Naive thymus-derived CD4-positive, alpha-beta T cell (primary cell): ENCODE data around the gene ZNF620. TPM values are rescaled to one million over a fixed set of nuclear protein-coding genes. Genes with fewer than 3 reads are reported as not detected.
"Not testable (repeated sequence)": the region's sequence is repeated elsewhere in the genome, so short reads cannot be mapped to it uniquely, and the experiment has no call there.

Experiments used
- ATAC-seq: fragments of 150-1000 bp; cut with Tn5 transposase; 2 replicates; pipeline ENCODE4 v1.10.0; 2021; ENCODE audit warnings: mild to moderate bottlenecking, moderate library complexity
- CTCF ChIA-PET: fragments of 350-600 bp; sonication (Branson Sonifier 250); formaldehyde crosslinking; loops from one replicate; lab custom pipeline; 2021; ENCODE audit warnings: antibody characterized with exemption; lab: Charles Lee
- POLR2A ChIA-PET: fragments of 350-600 bp; sonication (Branson Sonifier 250); formaldehyde crosslinking; loops from one replicate; lab custom pipeline; 2021; ENCODE audit warnings: antibody characterized with exemption, inconsistent platforms; lab: Charles Lee
- DNase-seq, 9 donors: peaks; one replicate each; pipeline versions ENCODE4 v3.0.0 to v3.0.0-alpha.2; 2020 to 2022; ENCODE audit warnings: mixed read lengths in 1 of 9
- H3K27ac ChIP-seq: one replicate; pipeline ENCODE4 v1.7.0; 2013; ENCODE audit warnings: mild to moderate bottlenecking, low read depth, low read length, moderate library complexity
- H3K27me3 ChIP-seq, 2 donors: one replicate each; pipeline ENCODE4 v1.7.0; 2013; ENCODE audit warnings: low read length in 2 of 2, mild to moderate bottlenecking in 2 of 2, moderate library complexity in 2 of 2; ENCODE audit not compliant: control insufficient read depth in 2 of 2, insufficient read depth in 2 of 2
- H3K36me3 ChIP-seq, 3 experiments: 1 replicate in 2 of 3; 2 replicates in 1 of 3; pipeline ENCODE4 v1.7.0; 2013; ENCODE audit warnings: low read length in 3 of 3, mild to moderate bottlenecking in 3 of 3, moderate library complexity in 1 of 3; ENCODE audit not compliant: insufficient read depth in 3 of 3, control insufficient read depth in 2 of 3
- H3K4me1 ChIP-seq, 2 donors: one replicate each; pipeline ENCODE4 v1.7.0; 2013; ENCODE audit warnings: low read length in 2 of 2, mild to moderate bottlenecking in 2 of 2, moderate library complexity in 1 of 2; ENCODE audit not compliant: control insufficient read depth in 2 of 2, insufficient read depth in 2 of 2
- H3K4me3 ChIP-seq: 2 replicates; pipeline ENCODE4 v1.7.0; 2013; ENCODE audit warnings: mild to moderate bottlenecking, low read length
- H3K9me3 ChIP-seq, 3 experiments: 1 replicate in 2 of 3; 2 replicates in 1 of 3; pipeline ENCODE4 v1.7.0; 2013; ENCODE audit warnings: low read length in 3 of 3; ENCODE audit not compliant: control insufficient read depth in 2 of 3
- H3K27ac Mint-ChIP-seq, 9 donors: one replicate each; pipeline ENCODE4 v1.8.0; 2020 to 2022; ENCODE audit warnings: mixed read lengths in 9 of 9, mild to moderate bottlenecking in 8 of 9, moderate library complexity in 5 of 9, inconsistent platforms in 2 of 9
- H3K27me3 Mint-ChIP-seq, 5 donors: one replicate each; pipeline ENCODE4 v1.8.0; 2021 to 2022; ENCODE audit warnings: mixed read lengths in 5 of 5, mild to moderate bottlenecking in 1 of 5
- H3K36me3 Mint-ChIP-seq, 5 donors: one replicate each; pipeline ENCODE4 v1.8.0; 2020 to 2022; ENCODE audit warnings: mixed read lengths in 5 of 5, mild to moderate bottlenecking in 3 of 5, inconsistent platforms in 1 of 5
- H3K4me1 Mint-ChIP-seq, 7 donors: one replicate each; pipeline ENCODE4 v1.8.0; 2020 to 2022; ENCODE audit warnings: mixed read lengths in 7 of 7, mild to moderate bottlenecking in 3 of 7, inconsistent platforms in 1 of 7
- H3K4me3 Mint-ChIP-seq, 10 donors: one replicate each; pipeline ENCODE4 v1.8.0; 2020 to 2022; ENCODE audit warnings: mild to moderate bottlenecking in 10 of 10, mixed read lengths in 10 of 10, moderate library complexity in 6 of 10, inconsistent platforms in 2 of 10
- H3K9me3 Mint-ChIP-seq, 11 donors: one replicate each; pipeline ENCODE4 v1.8.0; 2020 to 2022; ENCODE audit warnings: mixed read lengths in 11 of 11, mild to moderate bottlenecking in 4 of 11, inconsistent platforms in 1 of 11, moderate library complexity in 1 of 11
- intact Hi-C, 2 donors: fragments of 100-400 bp; cut with micrococcal nuclease; formaldehyde crosslinking; loops; one replicate each; pipeline ENCODE4 v1.15.1; 2023
- polyA plus RNA-seq, 2 donors: library from polyadenylated mRNA; unstranded; fragments of 300-500 nt; fragmentation: Illumina TruSeq; gene quantifications; one replicate each; pipeline ENCODE4 v1.2.3, GENCODE V29; 2021
- total RNA-seq, 6 experiments: library from RNA in 5 of 6; stranded (reverse) in 5 of 6; gene quantifications; 1 replicate in 5 of 6; 2 replicates in 1 of 6; pipeline ENCODE4 v1.2.3 and lab custom pipeline; 2021 to 2026

Gene ZNF620
- total RNA-seq: 1 to 10 TPM; 1.3 to 6.4 (median 3.3) TPM
- polyA plus RNA-seq: 1 to 10 TPM; 3.6 to 3.8 TPM
- 2.3 reads per million, percentile 11 among the genes with 10 or more reads in this experiment for total RNA-seq (lab: John Stamatoyannopoulos, UW)

DNA sequence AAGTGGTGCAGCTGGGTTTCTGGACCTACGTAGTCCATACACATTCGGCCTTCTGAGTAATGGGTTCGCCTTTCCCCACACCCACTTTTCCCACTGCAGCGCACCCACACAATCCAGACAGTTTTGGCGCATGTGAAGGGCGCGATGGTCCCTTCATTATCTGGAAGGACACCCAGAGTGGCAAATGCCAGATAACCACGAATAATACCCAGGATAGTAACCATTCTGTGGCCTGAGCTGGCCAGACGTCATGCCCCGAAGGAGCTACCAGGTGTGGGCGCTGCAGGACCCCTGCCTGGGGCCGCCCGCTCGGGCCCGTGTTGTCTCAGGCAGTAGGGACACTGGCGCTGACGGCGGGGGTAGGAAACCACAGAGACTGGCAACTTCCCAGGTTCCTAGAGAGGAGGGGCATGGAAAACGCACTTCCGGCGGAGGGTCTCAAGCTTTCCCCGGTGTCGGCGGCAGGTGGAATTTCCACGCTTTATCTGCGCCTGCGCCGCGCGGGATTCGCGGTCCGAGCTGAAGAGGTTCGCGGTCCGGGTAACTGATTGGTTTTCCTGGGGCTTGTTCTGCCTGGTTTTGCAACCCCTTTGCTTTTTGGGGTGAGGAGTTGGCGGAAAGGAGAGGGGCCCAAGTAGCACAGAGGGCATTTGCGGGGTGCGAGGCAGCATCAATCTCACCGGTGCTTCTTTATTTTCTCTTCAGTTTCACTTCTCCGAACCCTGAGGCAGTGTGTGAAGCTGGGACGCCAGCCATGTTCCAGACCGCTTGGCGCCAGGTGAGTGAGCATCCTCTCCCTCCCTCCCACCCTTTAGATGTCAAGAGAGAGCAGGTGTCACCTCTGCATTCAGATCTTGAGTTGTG lies at the start of gene ZNF620:
Gene ZNF620 (plus strand): TSS at position 441 of the 864 bp plus-strand sequence. CDS start 314 bp downstream, at position 755.
- Histone ChIP-seq H3K36me3 (no peaks in the 10 kb centered on the region), H3K27me3 (no peaks in the 10 kb centered on the region), H3K27ac (peak within 1 kb of the TSS; percentile 61), H3K4me3 (peak within 1 kb of the TSS; percentile 88), H3K4me1 (peaks cover 5% of the 10 kb centered on the region in 2 donors), H3K9me3 (no peaks in the 10 kb centered on the region)
- ATAC-seq (peak; percentile 82), DNase-seq (peak; percentile 11 to 57 (median 29))
- Mint-ChIP-seq H3K9me3 (no peaks in the 10 kb centered on the region), H3K4me3 (peak within 1 kb of the TSS; percentile 86 to 98 (median 97)), H3K27ac (peak within 1 kb of the TSS; percentile 67 to 94 (median 86)), H3K27me3 (peaks cover 0 to 12% (median 0%) of the 10 kb centered on the region in 5 donors), H3K36me3 (peaks cover 0 to 23% (median 9%) of the 10 kb centered on the region in 5 donors), H3K4me1 (peaks cover 6 to 27% (median 9%) of the 10 kb centered on the region in 7 donors)
- ChIA-PET POLR2A (interaction anchor here (0.6 to 2.1 kb wide), 4 partner anchors 17 to 48 kb away, joined by 3 to 14 read pairs (median 8); partner anchors contain the start of genes RPL14, ZNF619 and ZNF621), CTCF (interaction anchor here (0.7 to 1.1 kb wide), 2 partner anchors 32 to 52 kb away, joined by 3 read pairs; no protein-coding TSS in a partner anchor)
- intact Hi-C loops: loop anchor here (1.0 kb wide), 4 partner anchors 18 to 53 kb away; partner anchors contain the start of genes ZNF619 (in 2 of the 2), ZNF621 (in 2 of the 2) and RPL14 (in 1 of the 2)

DNA sequence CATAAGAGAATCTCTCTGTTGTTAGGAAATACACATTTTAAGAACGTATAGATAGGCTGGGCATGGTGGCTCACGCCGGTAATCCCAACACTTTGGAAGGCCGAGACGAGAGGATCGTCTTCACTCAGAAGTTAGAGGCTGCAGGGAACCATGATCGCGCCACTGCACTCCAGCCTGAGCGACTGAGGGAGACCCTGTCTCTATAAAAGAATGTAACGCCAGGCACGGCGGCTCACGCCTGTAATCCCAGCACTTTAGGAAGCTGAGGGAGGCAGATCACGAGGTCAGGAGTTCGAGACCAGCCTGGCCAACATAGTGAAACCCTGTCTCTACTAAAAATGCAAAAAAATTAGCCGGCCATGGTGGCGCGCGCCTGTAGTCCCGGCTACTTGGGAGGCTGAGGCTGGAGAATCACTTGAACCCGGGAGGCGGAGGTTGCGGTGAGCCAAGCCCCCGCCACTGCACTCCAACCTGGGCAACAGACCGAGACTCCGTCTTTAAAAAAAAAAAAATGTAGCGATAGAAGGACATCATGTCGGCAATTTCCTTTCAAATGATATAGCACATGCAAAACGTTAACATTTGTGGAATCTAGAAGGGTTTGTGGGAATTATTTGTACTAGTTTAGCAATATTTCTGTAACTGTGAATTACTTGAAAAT lies 49.4 kb upstream of the ZNF620 start:
- Histone ChIP-seq H3K4me1 (peaks cover 22 to 28% of the 10 kb centered on the region in 2 donors), H3K27ac (peak overlapping the region; percentile 89), H3K36me3 (peaks cover 8 to 32% (median 10%) of the 10 kb centered on the region in 3 experiments), H3K4me3 (peak overlapping the region; percentile 61), H3K9me3 (no peaks in the 10 kb centered on the region), H3K27me3 (no peaks in the 10 kb centered on the region)
- H3K36me3 Mint-ChIP-seq: peaks cover 2 to 25% (median 18%) of the 10 kb centered on the region in 5 donors
- no peak for ATAC-seq
- ChIA-PET POLR2A (interaction anchor here (0.7 to 3.1 kb wide), 13 partner anchors 8 to 1305 kb away, joined by 3 to 26 read pairs (median 7); partner anchors contain the start of genes CTNNB1, EIF1B, ZNF619 and ZNF620), CTCF (no interaction called here)
- peak overlapping the region; percentile 90 to 99 (median 97) for H3K27ac Mint-ChIP-seq
- peaks cover 0 to 4% (median 0%) of the 10 kb centered on the region in 11 donors for H3K9me3 Mint-ChIP-seq
- intact Hi-C loops: loop anchor here in 1 of 2 donors (5.0 to 10.0 kb wide), 3 partner anchors 1052 to 1558 kb away; partner anchors contain the start of genes RPSA, SCN11A and WDR48
- DNase-seq: no peak
- H3K4me3 Mint-ChIP-seq: peak overlapping the region; percentile 81 to 99 (median 92)
- H3K27me3 Mint-ChIP-seq: no peaks in the 10 kb centered on the region
- H3K4me1 Mint-ChIP-seq: peaks cover 24 to 74% (median 55%) of the 10 kb centered on the region in 7 donors

DNA sequence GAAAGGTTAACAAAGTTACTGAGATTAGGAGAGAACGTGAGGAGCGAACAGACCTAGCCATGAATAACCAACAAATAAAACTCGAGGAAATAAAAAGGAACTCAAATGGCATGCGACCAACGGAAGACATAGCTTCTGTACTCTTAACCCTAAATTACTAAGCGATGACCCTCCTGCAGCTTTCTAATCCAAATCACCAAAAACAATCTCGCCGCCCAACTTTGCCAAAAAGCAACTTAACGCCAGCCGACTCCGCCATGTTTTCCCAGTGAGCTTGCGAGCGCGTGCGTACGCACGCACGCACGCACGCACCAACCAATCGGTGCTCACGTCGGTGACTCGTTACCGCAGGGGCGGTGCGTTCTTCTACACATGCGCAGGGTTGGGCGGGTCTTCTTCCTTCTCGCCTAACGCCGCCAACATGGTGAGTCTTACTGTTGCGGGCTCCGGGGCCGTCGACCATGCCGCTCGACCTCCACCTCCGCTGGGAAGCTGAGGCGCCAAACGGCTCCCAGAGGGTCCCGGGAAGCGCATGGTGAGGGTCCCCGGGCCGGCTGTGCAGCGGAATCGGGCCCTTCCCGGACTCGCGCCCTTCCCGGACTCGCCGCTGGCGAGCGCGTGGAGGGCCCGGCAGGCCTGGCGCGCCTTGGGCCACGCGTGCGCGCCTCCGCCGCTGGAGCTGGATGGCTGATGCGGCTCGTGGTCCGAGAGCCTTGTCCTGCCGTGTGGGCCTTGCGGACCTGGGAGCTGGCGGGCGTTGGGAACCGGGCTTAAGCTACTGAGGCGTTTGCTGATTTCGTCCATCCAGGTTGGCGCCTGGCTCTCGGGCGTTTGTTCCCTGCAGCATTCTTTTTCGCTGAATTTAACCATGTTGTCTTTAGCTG lies 48.7 kb upstream of the ZNF620 start, which contains the start of gene RPL14:
Gene RPL14 (plus strand): TSS at position 400 of the 884 bp plus-strand sequence. CDS start 133 bp downstream, at position 533.
- ChIA-PET CTCF (interaction anchor here (1.0 to 1.3 kb wide), 2 partner anchors 69 to 140 kb away, joined by 3 read pairs; no protein-coding TSS in a partner anchor), POLR2A (interaction anchor here (0.7 to 3.1 kb wide), 14 partner anchors 9 to 1306 kb away, joined by 3 to 26 read pairs (median 7); partner anchors contain the start of genes CTNNB1, EIF1B, ZNF619 and ZNF620)
- peaks cover 8 to 36% (median 10%) of the 10 kb centered on the region in 3 experiments for H3K36me3 ChIP-seq
- Mint-ChIP-seq H3K36me3 (peaks cover 8 to 28% (median 25%) of the 10 kb centered on the region in 5 donors), H3K27ac (peak within 1 kb of the TSS; percentile 91 to 99 (median 97)), H3K27me3 (no peaks in the 10 kb centered on the region), H3K4me1 (peaks cover 22 to 67% (median 55%) of the 10 kb centered on the region in 7 donors), H3K9me3 (peaks cover 0 to 4% (median 0%) of the 10 kb centered on the region in 11 donors), H3K4me3 (peak within 1 kb of the TSS; percentile 81 to 99 (median 92))
- H3K27me3 ChIP-seq: no peaks in the 10 kb centered on the region
- intact Hi-C loops: loop anchor here (1.0 to 10.0 kb wide), 13 partner anchors 20 to 1558 kb away; partner anchors contain the start of genes EIF1B (in 2 of the 2), RPSA (in 2 of the 2), ZNF619 (in 2 of the 2) and ZNF621 (in 2 of the 2)
- peak within 1 kb of the TSS; percentile 61 for H3K4me3 ChIP-seq
- ATAC-seq (peak; percentile 82), DNase-seq (peak; percentile 83 to 95 (median 94))
- no peaks in the 10 kb centered on the region for H3K9me3 ChIP-seq
- peak within 1 kb of the TSS; percentile 89 for H3K27ac ChIP-seq
- H3K4me1 ChIP-seq: peaks cover 17 to 28% of the 10 kb centered on the region in 2 donors

DNA sequence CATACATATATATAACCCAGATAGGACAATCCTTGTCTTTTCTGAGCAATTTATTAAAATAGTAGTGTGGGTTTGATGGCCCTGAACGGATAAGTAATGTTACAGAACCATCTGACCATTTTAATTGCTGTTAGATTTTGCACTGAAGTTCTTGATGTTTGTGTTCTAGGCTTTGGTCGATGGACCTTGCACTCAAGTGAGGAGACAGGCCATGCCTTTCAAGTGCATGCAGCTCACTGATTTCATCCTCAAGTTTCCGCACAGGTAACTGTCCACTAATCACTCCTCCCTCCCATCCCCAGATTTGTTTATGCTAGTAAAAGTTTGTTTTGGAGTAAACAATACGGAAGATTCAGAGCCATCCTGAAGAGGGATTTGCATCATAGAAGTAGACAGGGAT lies 47.4 kb upstream of the ZNF620 start:
- DNase-seq (no peak), ATAC-seq (no peak)
- ChIA-PET CTCF (no interaction called here), POLR2A (interaction anchor here (1.6 to 3.1 kb wide), 8 partner anchors 8 to 741 kb away, joined by 6 to 26 read pairs (median 14); partner anchors contain the start of genes CTNNB1, EIF1B, ZNF619 and ZNF620)
- H3K27me3 Mint-ChIP-seq: no peaks in the 10 kb centered on the region
- Histone ChIP-seq H3K27me3 (no peaks in the 10 kb centered on the region), H3K4me1 (peaks cover 17 to 20% of the 10 kb centered on the region in 2 donors), H3K4me3 (peak overlapping the region; percentile 61), H3K27ac (peak overlapping the region; percentile 89), H3K9me3 (no peaks in the 10 kb centered on the region), H3K36me3 (peaks cover 8 to 42% (median 10%) of the 10 kb centered on the region in 3 experiments)
- H3K4me1 Mint-ChIP-seq: peaks cover 16 to 63% (median 47%) of the 10 kb centered on the region in 7 donors
- peaks cover 0 to 4% (median 0%) of the 10 kb centered on the region in 11 donors for H3K9me3 Mint-ChIP-seq
- peaks cover 8 to 35% (median 32%) of the 10 kb centered on the region in 5 donors for H3K36me3 Mint-ChIP-seq
- H3K4me3 Mint-ChIP-seq: peak overlapping the region; percentile 81 to 99 (median 92)
- intact Hi-C loops: loop anchor here in 1 of 2 donors (5.0 to 10.0 kb wide), 3 partner anchors 1054 to 1556 kb away; partner anchors contain the start of genes RPSA, SCN11A and WDR48
- peak overlapping the region; percentile 80 to 98 (median 92) for H3K27ac Mint-ChIP-seq

DNA sequence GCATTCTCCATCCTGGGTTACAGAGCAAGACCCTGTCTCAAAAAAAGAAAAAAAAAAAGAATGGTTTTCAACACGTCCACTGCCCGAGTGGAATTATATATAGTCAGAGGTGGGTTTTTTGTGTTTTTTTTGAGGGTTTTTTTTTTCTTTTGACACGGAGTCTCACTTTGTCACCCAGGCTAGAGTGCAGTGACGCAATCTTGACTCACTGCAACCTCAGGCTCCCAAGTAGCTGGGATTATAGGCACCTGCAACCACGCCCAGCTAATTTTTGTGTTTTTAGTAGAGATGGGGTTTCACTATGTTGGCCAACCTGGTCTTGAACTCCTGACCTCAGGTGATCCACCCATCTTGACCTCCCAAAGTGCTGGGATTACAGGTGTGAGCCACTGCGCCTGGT lies 45.4 kb upstream of the ZNF620 start:
- peak overlapping the region in 2 of 9 donors; percentile 38 to 52 for H3K27ac Mint-ChIP-seq

More for the DNA sequence above, 45.4 kb upstream of the ZNF620 start:
- H3K36me3 Mint-ChIP-seq: peaks cover 14 to 52% (median 46%) of the 10 kb centered on the region in 5 donors
- H3K27me3 Mint-ChIP-seq, H3K27ac ChIP-seq, H3K27me3 ChIP-seq, intact Hi-C loops, ATAC-seq, H3K4me3 ChIP-seq, H3K9me3 ChIP-seq, DNase-seq, H3K9me3 Mint-ChIP-seq: not testable (repeated sequence)
- H3K4me1 Mint-ChIP-seq: peaks cover 25 to 71% (median 58%) of the 10 kb centered on the region in 7 donors
- H3K36me3 ChIP-seq: peaks cover 8 to 49% (median 10%) of the 10 kb centered on the region in 3 experiments
- ChIA-PET CTCF (interaction anchor here (0.8 kb wide), 1 partner anchor 317 kb away, joined by 6 read pairs; no protein-coding TSS in a partner anchor), POLR2A (interaction anchor here (0.6 to 0.7 kb wide), 2 partner anchors 8 to 1500 kb away, joined by 3 to 7 read pairs; no protein-coding TSS in a partner anchor)
- H3K4me3 Mint-ChIP-seq: peak overlapping the region in 2 of 10 donors; percentile 18 to 27
- peaks cover 29 to 32% of the 10 kb centered on the region in 2 donors for H3K4me1 ChIP-seq
